Nephron (organoid): ENCODE data around the gene SLC51B.
A peak's percentile ranks its signal among the peaks of the same experiment; 100 is the strongest.

ENCODE experiments used
- H3K27ac Mint-ChIP-seq, 3 experiments: 2 replicates each; pipeline ENCODE4 v1.8.0; 2020; ENCODE audit warnings: mixed read lengths in 3 of 3, mild to moderate bottlenecking in 2 of 3, moderate library complexity in 1 of 3
- H3K27me3 Mint-ChIP-seq: 2 replicates; pipeline ENCODE4 v1.8.0; 2021; ENCODE audit warnings: low read depth, mild to moderate bottlenecking, moderate library complexity, mixed read lengths
- H3K36me3 Mint-ChIP-seq: 2 replicates; pipeline ENCODE4 v1.8.0; 2020; ENCODE audit warnings: low read depth, mixed read lengths
- H3K4me1 Mint-ChIP-seq: 2 replicates; pipeline ENCODE4 v1.8.0; 2020; ENCODE audit warnings: mixed read lengths
- H3K4me3 Mint-ChIP-seq, 3 experiments: 2 replicates each; pipeline ENCODE4 v1.8.0; 2020; ENCODE audit warnings: mild to moderate bottlenecking in 3 of 3, mixed read lengths in 3 of 3, moderate library complexity in 2 of 3
- H3K9me3 Mint-ChIP-seq: 2 replicates; pipeline ENCODE4 v1.8.0; 2020; ENCODE audit warnings: mixed read lengths
- CTCF ChIP-seq, 3 experiments: fragments of 200-600 bp; sonication (generic); IDR thresholded peaks; one replicate each; pipeline ENCODE4 v1.5.0; 2021; ENCODE audit warnings: antibody characterized with exemption in 3 of 3; ENCODE audit not compliant: unreplicated experiment in 3 of 3

Gene SLC51B

DNA sequence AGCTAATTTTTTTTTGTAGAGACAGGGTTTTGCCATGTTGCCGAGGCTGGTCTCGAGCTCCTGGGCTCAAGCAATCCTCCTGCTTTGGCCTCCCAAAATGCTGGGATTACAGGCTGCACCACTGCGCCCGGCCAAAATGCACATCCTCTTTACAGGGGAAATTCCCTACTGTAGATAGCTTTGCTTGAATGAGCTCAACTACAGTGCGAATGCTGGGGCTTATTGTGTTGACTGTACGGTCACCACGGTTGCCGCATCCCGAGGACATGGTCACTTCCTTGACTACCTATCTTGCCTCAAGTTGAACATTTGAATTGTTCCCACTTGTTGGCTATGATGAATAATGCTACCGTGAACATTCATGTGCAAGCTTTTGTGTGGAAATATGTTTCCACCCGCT is 10.5 kb upstream of the SLC51B start:
- Mint-ChIP-seq H3K9me3 (no peaks in the 10 kb centered on the region), H3K4me3 (no peak overlapping the region), H3K27me3 (peaks cover 9% of the 10 kb centered on the region), H3K27ac (no peak overlapping the region), H3K4me1 (peaks cover 23% of the 10 kb centered on the region), H3K36me3 (no peaks in the 10 kb centered on the region)
- no peak for TF ChIP-seq CTCF (IDR thresholded peaks at IDR 0.05; ENCODE audit: unreplicated experiment in 3 of 3)

- H3K27me3 Mint-ChIP-seq, result no peaks in the 10 kb centered on the region
- no peak overlapping the region for H3K4me3 Mint-ChIP-seq
- peak overlapping the region; percentile 58 to 87 (median 69) for H3K27ac Mint-ChIP-seq
- H3K4me1 Mint-ChIP-seq, result peaks cover 23% of the 10 kb centered on the region
- no peak for TF ChIP-seq CTCF (IDR thresholded peaks at IDR 0.05; ENCODE audit: unreplicated experiment in 3 of 3)
- no peaks in the 10 kb centered on the region for H3K9me3 Mint-ChIP-seq
- no peaks in the 10 kb centered on the region for H3K36me3 Mint-ChIP-seq
Measured at GRCh38 chr15:65037309-65037708, 7.9 kb upstream of the SLC51B start.

DNA sequence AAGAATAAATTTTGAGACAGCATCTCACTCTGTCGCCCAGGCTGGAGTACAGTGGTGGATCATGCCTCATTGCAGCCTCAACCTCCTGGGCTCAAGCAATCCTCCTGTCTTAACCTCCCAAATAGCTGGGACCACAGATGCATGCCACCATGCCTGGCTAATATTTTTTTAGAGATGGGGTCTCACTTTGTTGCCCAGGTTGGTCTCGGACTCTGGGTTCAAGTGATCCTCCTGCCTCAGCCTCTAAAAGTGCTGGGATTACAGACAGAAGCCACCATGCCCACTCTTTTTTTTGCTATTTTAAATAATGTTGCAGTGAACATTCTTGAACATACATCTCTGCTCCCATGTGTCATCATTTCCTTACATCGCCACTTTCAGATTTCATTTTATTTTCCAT is 6.8 kb upstream of the SLC51B start:
- H3K27ac Mint-ChIP-seq, result peak overlapping the region; percentile 29 to 64 (median 58)
- peaks cover 24% of the 10 kb centered on the region for H3K4me1 Mint-ChIP-seq
- no peak overlapping the region for H3K4me3 Mint-ChIP-seq
- H3K27me3 Mint-ChIP-seq, result no peaks in the 10 kb centered on the region
- no peak for TF ChIP-seq CTCF (IDR thresholded peaks at IDR 0.05; ENCODE audit: unreplicated experiment in 3 of 3)
- no peaks in the 10 kb centered on the region for H3K9me3 Mint-ChIP-seq
- H3K36me3 Mint-ChIP-seq, result no peaks in the 10 kb centered on the region

DNA sequence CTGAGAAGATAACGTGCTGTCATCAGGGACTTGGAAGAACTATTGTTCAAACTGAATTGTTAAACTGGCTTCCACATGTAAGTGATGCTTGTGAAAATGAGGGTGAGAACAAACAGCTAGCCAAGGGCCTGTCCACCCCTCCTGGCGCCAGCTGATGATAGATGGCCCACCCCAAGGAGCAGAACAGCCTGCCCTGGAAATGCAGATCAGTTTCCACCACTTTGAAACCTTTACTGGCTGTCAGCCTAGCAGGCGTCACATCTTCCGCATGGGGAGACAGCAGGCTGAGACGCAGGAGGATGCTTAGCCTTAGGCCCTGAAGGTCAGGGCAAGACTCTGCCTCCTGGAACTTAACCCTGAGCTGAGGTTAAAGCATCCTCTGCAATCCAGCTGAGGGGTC is 6.4 kb upstream of the SLC51B start:
- H3K9me3 Mint-ChIP-seq, result no peaks in the 10 kb centered on the region

GRCh38 chr15:65040461-65040860 is 4.7 kb upstream of the SLC51B start:
- H3K27me3 Mint-ChIP-seq, result no peaks in the 10 kb centered on the region
- peaks cover 29% of the 10 kb centered on the region for H3K4me1 Mint-ChIP-seq

More for the DNA sequence above, 6.4 kb upstream of the SLC51B start:
- no peak for TF ChIP-seq CTCF (IDR thresholded peaks at IDR 0.05; ENCODE audit: unreplicated experiment in 3 of 3)
- no peak overlapping the region for H3K4me3 Mint-ChIP-seq
- H3K4me1 Mint-ChIP-seq, result peaks cover 20% of the 10 kb centered on the region
- peak overlapping the region; percentile 29 to 64 (median 58) for H3K27ac Mint-ChIP-seq
- H3K36me3 Mint-ChIP-seq, result no peaks in the 10 kb centered on the region
- no peaks in the 10 kb centered on the region for H3K27me3 Mint-ChIP-seq

More at GRCh38 chr15:65040461-65040860, 4.7 kb upstream of the SLC51B start:
- peak overlapping the region in 1 of 3 experiments; percentile 14 for H3K27ac Mint-ChIP-seq
- no peak overlapping the region for H3K4me3 Mint-ChIP-seq
- no peaks in the 10 kb centered on the region for H3K9me3 Mint-ChIP-seq
- no peak for TF ChIP-seq CTCF (IDR thresholded peaks at IDR 0.05; ENCODE audit: unreplicated experiment in 3 of 3)
- H3K36me3 Mint-ChIP-seq, result no peaks in the 10 kb centered on the region
